ENCODE results near the gene SPHK1. TPM values are rescaled to one million over a fixed set of nuclear protein-coding genes. Genes with fewer than 3 reads are reported as not detected.

The SPHK1 gene, protein sequence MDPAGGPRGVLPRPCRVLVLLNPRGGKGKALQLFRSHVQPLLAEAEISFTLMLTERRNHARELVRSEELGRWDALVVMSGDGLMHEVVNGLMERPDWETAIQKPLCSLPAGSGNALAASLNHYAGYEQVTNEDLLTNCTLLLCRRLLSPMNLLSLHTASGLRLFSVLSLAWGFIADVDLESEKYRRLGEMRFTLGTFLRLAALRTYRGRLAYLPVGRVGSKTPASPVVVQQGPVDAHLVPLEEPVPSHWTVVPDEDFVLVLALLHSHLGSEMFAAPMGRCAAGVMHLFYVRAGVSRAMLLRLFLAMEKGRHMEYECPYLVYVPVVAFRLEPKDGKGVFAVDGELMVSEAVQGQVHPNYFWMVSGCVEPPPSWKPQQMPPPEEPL
- 30.5 and 148 TPM in 2 replicates for total RNA-seq

DNA sequence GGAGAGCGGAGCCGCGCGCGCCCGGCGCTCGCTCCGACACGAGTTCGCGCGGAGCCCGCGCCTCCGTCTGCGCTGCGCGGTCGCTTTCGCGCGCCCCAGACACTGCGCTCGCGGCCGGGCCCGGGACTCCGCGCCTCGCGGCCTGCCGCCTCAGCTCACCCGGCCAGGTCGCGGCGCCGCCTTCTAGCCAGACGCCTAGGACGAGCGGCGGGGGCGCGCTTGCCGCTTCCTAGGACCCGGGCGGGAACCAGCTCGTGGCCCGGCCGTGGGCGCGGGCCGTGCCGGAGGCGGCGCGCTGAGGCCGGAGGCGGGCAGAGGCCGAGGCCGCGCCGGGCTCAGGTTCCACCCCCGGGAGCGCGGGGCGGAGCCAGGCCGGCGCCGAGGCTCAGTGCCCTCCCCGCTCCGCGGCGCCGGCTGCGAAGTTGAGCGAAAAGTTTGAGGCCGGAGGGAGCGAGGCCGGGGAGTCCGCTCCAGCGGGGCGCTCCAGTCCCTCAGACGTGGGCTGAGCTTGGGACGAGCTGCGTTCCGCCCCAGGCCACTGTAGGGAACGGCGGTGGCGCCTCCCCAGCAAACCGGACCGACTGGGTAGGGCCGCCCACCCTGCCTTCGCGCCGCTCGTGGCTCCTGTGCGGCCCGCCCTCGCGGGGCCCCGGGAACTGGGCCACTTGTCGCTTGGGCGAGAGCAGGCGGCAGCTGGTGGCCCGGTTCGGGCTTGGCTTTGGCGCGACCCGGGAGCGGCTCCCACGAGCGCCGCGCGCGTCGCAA is at the start of gene SPHK1:
TSS of gene SPHK1 (plus strand) at position 388 of the 765 bp plus-strand sequence. CDS start 1,036 bp downstream, outside the sequence.

DNA sequence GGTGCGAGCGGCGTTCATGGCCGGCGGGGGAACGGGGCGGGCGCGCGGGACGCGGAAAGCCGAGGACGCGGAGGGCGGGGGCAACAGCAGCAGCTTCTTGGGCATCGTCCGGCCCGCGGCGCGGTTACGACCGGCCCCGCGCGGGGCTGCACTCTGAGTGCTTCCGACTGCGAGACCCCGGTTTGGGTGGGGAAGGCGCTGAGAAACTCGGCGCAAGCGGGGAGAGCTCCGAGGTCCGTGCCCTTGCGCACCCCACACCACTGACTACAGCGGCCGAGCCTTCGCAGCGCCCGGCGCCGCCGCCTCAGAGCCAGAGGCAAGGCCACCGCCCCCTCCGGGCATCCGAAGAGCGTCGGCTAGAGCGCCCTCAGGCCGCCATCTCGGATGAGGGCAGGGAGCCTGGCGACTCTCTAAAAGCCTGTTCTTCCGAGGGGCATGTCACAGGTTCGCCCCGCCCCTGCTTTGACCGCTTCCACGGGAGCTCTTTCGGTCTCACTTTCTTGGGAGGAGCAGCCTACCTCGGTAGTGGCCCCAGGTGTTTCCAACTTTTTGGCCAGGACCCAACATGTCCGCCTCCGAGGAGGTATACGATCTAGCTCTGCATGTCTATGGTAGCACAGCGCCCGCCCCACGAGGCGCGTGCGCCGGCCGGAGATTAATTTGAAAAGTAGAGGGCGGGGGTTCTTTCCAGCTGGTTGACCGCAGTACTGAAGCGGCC is 30.7 kb upstream of the SPHK1 start, which contains the start of gene PRPSAP1:
TSS of gene PRPSAP1 (minus strand) at position 318 of the 718 bp plus-strand sequence. CDS start at position 105, 213 bp downstream.

Other genes with a start within 250 kb of the SPHK1 start
- not detected in 2 replicates for gene FOXJ1, start 243.4 kb upstream of the SPHK1 start, total RNA-seq
- 0.15 and 0.65 TPM in 2 replicates for gene RNF157, start 144.1 kb upstream of the SPHK1 start, total RNA-seq
- 4.0 and 6.2 TPM in 2 replicates for gene UBALD2, start 119.3 kb upstream of the SPHK1 start, total RNA-seq
- gene QRICH2, start 76.3 kb upstream of the SPHK1 start, total RNA-seq = 1.9 and 2.7 TPM in 2 replicates
- 38.8 and 47.7 TPM in 2 replicates for gene PRPSAP1, start 30.7 kb upstream of the SPHK1 start, total RNA-seq
- gene UBE2O, start 68.5 kb downstream of the SPHK1 start, total RNA-seq = 13.7 and 18.5 TPM in 2 replicates
- not detected in 2 replicates for gene AANAT, start 83.0 kb downstream of the SPHK1 start, total RNA-seq
- 8.1 and 18.1 TPM in 2 replicates for gene RHBDF2, start 116.8 kb downstream of the SPHK1 start, total RNA-seq
- 0.32 and 0.46 TPM in 2 replicates for gene CYGB, start 153.1 kb downstream of the SPHK1 start, total RNA-seq
- gene PRCD, start 155.4 kb downstream of the SPHK1 start, total RNA-seq = not detected in 2 replicates
- 0.65 and 1.1 TPM in 2 replicates for gene ST6GALNAC2, start 201.3 kb downstream of the SPHK1 start, total RNA-seq

Data from epithelial cell of umbilical artery (primary cell).